ENCODE measurements around the gene HAGHL.

The HAGHL gene

GRCh38 chr16:721765-722540 lies 5.0 kb upstream of the HAGHL start:
- no peak for DNase-seq (ENCODE audit: low spot score)

- no peak for DNase-seq (ENCODE audit: low spot score)
Measured at GRCh38 chr16:722835-723633, 3.9 kb upstream of the HAGHL start.

- no peak for DNase-seq (ENCODE audit: low spot score)
Measured at GRCh38 chr16:723695-724094, 3.2 kb upstream of the HAGHL start.

GRCh38 chr16:724188-725040 lies 2.5 kb upstream of the HAGHL start:
- DNase-seq (ENCODE audit: low spot score): peak; percentile 79

GRCh38 chr16:725041-725376 lies 1.9 kb upstream of the HAGHL start:
- no peak for DNase-seq (ENCODE audit: low spot score)

- DNase-seq (ENCODE audit: low spot score): no peak
Measured at GRCh38 chr16:725463-726187, 1.3 kb upstream of the HAGHL start.

GRCh38 chr16:726188-726437 lies 793 bp upstream of the HAGHL start:
- no peak for DNase-seq (ENCODE audit: low spot score)

GRCh38 chr16:727291-727977 lies 528 bp downstream of the HAGHL start:
- no peak for DNase-seq (ENCODE audit: low spot score)

GRCh38 chr16:728131-728889 lies 1.4 kb downstream of the HAGHL start:
- peak; percentile 88 for DNase-seq (ENCODE audit: low spot score)

GRCh38 chr16:728890-729744 lies 2.2 kb downstream of the HAGHL start:
- DNase-seq (ENCODE audit: low spot score): no peak

- DNase-seq (ENCODE audit: low spot score): no peak
Measured at GRCh38 chr16:729768-730665, 3.1 kb downstream of the HAGHL start.

GRCh38 chr16:730666-731509 lies 4.0 kb downstream of the HAGHL start:
- DNase-seq (ENCODE audit: low spot score): no peak

GRCh38 chr16:732332-732731 lies 5.4 kb downstream of the HAGHL start:
- DNase-seq (ENCODE audit: low spot score): no peak

GRCh38 chr16:732936-733335 lies 6.0 kb downstream of the HAGHL start:
- no peak for DNase-seq (ENCODE audit: low spot score)

- DNase-seq (ENCODE audit: low spot score): no peak
Measured at GRCh38 chr16:733382-734207, 6.7 kb downstream of the HAGHL start.

- no peak for DNase-seq (ENCODE audit: low spot score)
Measured at GRCh38 chr16:734208-734980, 7.5 kb downstream of the HAGHL start.
